Neural progenitor cell (in vitro differentiated cells): ENCODE results near the gene VAV3. TPM values are rescaled to one million over a fixed set of nuclear protein-coding genes. Genes with fewer than 3 reads are reported as not detected.

Experiments
- DNase-seq: peaks from one replicate; pipeline ENCODE4 v3.0.0-alpha.2; 2016; ENCODE audit warnings: low spot score
- H2AFZ ChIP-seq: fragments of 200-600 bp; sonication (generic); replicated peaks from 2 replicates; pipeline ENCODE4 v1.6.1; 2016; ENCODE audit warnings: antibody characterized with exemption
- H3F3A ChIP-seq: fragments of 200-600 bp; sonication (generic); 2 replicates; pipeline ENCODE4 v1.6.1; 2016; ENCODE audit warnings: antibody characterized with exemption, low read depth
- H3K27ac ChIP-seq: fragments of 200-600 bp; sonication (generic); 2 replicates; pipeline ENCODE4 v1.5.1; 2016; ENCODE audit warnings: mild to moderate bottlenecking
- H3K27me3 ChIP-seq: fragments of 200-600 bp; sonication (generic); 2 replicates; pipeline ENCODE4 v1.6.1; 2016; ENCODE audit warnings: mild to moderate bottlenecking, moderate library complexity
- H3K36me3 ChIP-seq: fragments of 200-600 bp; sonication (generic); 2 replicates; pipeline ENCODE4 v1.5.1; 2016
- H3K4me1 ChIP-seq: fragments of 200-600 bp; sonication (generic); 2 replicates; pipeline ENCODE4 v1.6.1; 2016; ENCODE audit warnings: mixed run types
- H3K4me2 ChIP-seq: fragments of 200-600 bp; sonication (generic); 2 replicates; pipeline ENCODE4 v1.6.1; 2016
- H3K4me3 ChIP-seq: fragments of 200-600 bp; sonication (generic); 2 replicates; pipeline ENCODE4 v1.5.1; 2016
- H3K79me2 ChIP-seq: fragments of 200-600 bp; sonication (generic); 2 replicates; pipeline ENCODE4 v1.6.1; 2016; ENCODE audit warnings: low read depth
- H3K9ac ChIP-seq: fragments of 200-600 bp; sonication (generic); 2 replicates; pipeline ENCODE4 v1.6.1; 2016
- H3K9me3 ChIP-seq: fragments of 200-600 bp; sonication (generic); 2 replicates; pipeline ENCODE4 v1.5.1; 2016; ENCODE audit warnings: low read depth
- H4K20me1 ChIP-seq: fragments of 200-600 bp; sonication (generic); 2 replicates; pipeline ENCODE4 v1.6.1; 2016; ENCODE audit warnings: low read depth
- H3K27ac Mint-ChIP-seq: 3 replicates; pipeline ENCODE4 v1.8.0; 2021; ENCODE audit warnings: mixed read lengths
- H3K27me3 Mint-ChIP-seq: 2 replicates; pipeline ENCODE4 v1.8.0; 2022; ENCODE audit warnings: low read depth, mild to moderate bottlenecking, inconsistent platforms, moderate library complexity, mixed read lengths; ENCODE audit not compliant: insufficient read depth
- H3K36me3 Mint-ChIP-seq: 3 replicates; pipeline ENCODE4 v1.8.0; 2021; ENCODE audit warnings: mixed read lengths
- H3K4me1 Mint-ChIP-seq: 3 replicates; pipeline ENCODE4 v1.8.0; 2021; ENCODE audit warnings: mixed read lengths
- H3K4me3 Mint-ChIP-seq: 3 replicates; pipeline ENCODE4 v1.8.0; 2021; ENCODE audit warnings: mild to moderate bottlenecking, moderate library complexity, mixed read lengths
- H3K9me3 Mint-ChIP-seq: 3 replicates; pipeline ENCODE4 v1.8.0; 2020; ENCODE audit warnings: mixed read lengths
- CTCF ChIP-seq: fragments of 200-600 bp; sonication (generic); IDR thresholded peaks from 2 replicates; pipeline ENCODE4 v1.5.1; 2017; ENCODE audit warnings: antibody characterized with exemption, mild to moderate bottlenecking
- EZH2 ChIP-seq: fragments of 200-600 bp; sonication (generic); IDR thresholded peaks from 2 replicates; pipeline ENCODE4 v1.6.1; 2017; ENCODE audit warnings: antibody characterized with exemption, mild to moderate bottlenecking, moderate library complexity
- EZH2phosphoT487 ChIP-seq: fragments of 200-600 bp; sonication (generic); IDR thresholded peaks from 2 replicates; pipeline ENCODE4 v1.6.1; 2017; ENCODE audit warnings: antibody characterized with exemption
- total RNA-seq: library from RNA; depleted of rRNA; stranded (reverse); fragments of >200 nt; gene quantifications from 2 replicates; pipeline ENCODE4 v1.2.3, GENCODE V29; 2015; ENCODE audit warnings: low replicate concordance

The VAV3 gene
- total RNA-seq, 1 donor from 2014 or later: 1.7 TPM

GRCh38 chr1:107879927-107880326 is 85.1 kb downstream of the VAV3 start:
- Histone ChIP-seq H3K36me3 (no peaks in the 10 kb centered on the region), H3K9ac (no peak overlapping the region), H2AFZ (no peak overlapping the region), H3K4me1 (peaks cover 10% of the 10 kb centered on the region), H3K4me2 (no peak overlapping the region), H3K9me3 (no peaks in the 10 kb centered on the region), H3F3A (no peaks in the 10 kb centered on the region), H3K27ac (no peak overlapping the region), H3K4me3 (no peak overlapping the region), H3K79me2 (no peaks in the 10 kb centered on the region), H4K20me1 (no peaks in the 10 kb centered on the region), H3K27me3 (no peaks in the 10 kb centered on the region)
- Mint-ChIP-seq H3K9me3 (no peaks in the 10 kb centered on the region), H3K4me3 (no peak overlapping the region), H3K27ac (no peak overlapping the region), H3K4me1 (no peaks in the 10 kb centered on the region), H3K27me3 (no peaks in the 10 kb centered on the region), H3K36me3 (no peaks in the 10 kb centered on the region)
- TF ChIP-seq EZH2phosphoT487 (no peak), EZH2 (no peak), CTCF (no peak)
- DNase-seq: no peak

GRCh38 chr1:107879346-107879745 is 85.6 kb downstream of the VAV3 start:
- H3K9me3 Mint-ChIP-seq: no peaks in the 10 kb centered on the region
- Histone ChIP-seq H3K27me3 (no peaks in the 10 kb centered on the region), H3K9ac (no peak overlapping the region), H3F3A (no peaks in the 10 kb centered on the region), H3K36me3 (no peaks in the 10 kb centered on the region), H3K9me3 (no peaks in the 10 kb centered on the region), H4K20me1 (no peaks in the 10 kb centered on the region), H2AFZ (no peak overlapping the region), H3K27ac (no peak overlapping the region), H3K4me3 (no peak overlapping the region), H3K4me2 (no peak overlapping the region), H3K4me1 (peaks cover 10% of the 10 kb centered on the region), H3K79me2 (no peaks in the 10 kb centered on the region)
- no peak for DNase-seq
- no peaks in the 10 kb centered on the region for H3K36me3 Mint-ChIP-seq
- H3K4me1 Mint-ChIP-seq: no peaks in the 10 kb centered on the region
- H3K27ac Mint-ChIP-seq: no peak overlapping the region
- no peak for TF ChIP-seq EZH2
- no peak for TF ChIP-seq EZH2phosphoT487
- TF ChIP-seq CTCF: no peak
- H3K4me3 Mint-ChIP-seq: no peak overlapping the region
- H3K27me3 Mint-ChIP-seq: no peaks in the 10 kb centered on the region

- H3K4me2 ChIP-seq: no peak overlapping the region
- no peak overlapping the region for H3K4me3 ChIP-seq
- no peaks in the 10 kb centered on the region for H3K36me3 ChIP-seq
- H3K9ac ChIP-seq: no peak overlapping the region
- H3K27ac Mint-ChIP-seq: no peak overlapping the region
- no peak overlapping the region for H2AFZ ChIP-seq
- no peaks in the 10 kb centered on the region for H3K4me1 Mint-ChIP-seq
- no peak for DNase-seq
- H3K27me3 Mint-ChIP-seq: no peaks in the 10 kb centered on the region
- TF ChIP-seq EZH2phosphoT487: no peak
- TF ChIP-seq CTCF: no peak
- TF ChIP-seq EZH2: no peak
- no peaks in the 10 kb centered on the region for H3K27me3 ChIP-seq
- H3F3A ChIP-seq: no peaks in the 10 kb centered on the region
- no peaks in the 10 kb centered on the region for H3K9me3 ChIP-seq
- peaks cover 4% of the 10 kb centered on the region for H3K4me1 ChIP-seq
- H3K9me3 Mint-ChIP-seq: no peaks in the 10 kb centered on the region
- H4K20me1 ChIP-seq: no peaks in the 10 kb centered on the region
- H3K79me2 ChIP-seq: no peaks in the 10 kb centered on the region
- no peak overlapping the region for H3K27ac ChIP-seq
- H3K36me3 Mint-ChIP-seq: no peaks in the 10 kb centered on the region
- H3K4me3 Mint-ChIP-seq: no peak overlapping the region
These were observed 87.2 kb downstream of the VAV3 start for GRCh38 chr1:107877745-107878144.

- no peaks in the 10 kb centered on the region for H3K27me3 Mint-ChIP-seq
- no peaks in the 10 kb centered on the region for H4K20me1 ChIP-seq
- H3K27ac Mint-ChIP-seq: no peak overlapping the region
- no peaks in the 10 kb centered on the region for H3K9me3 ChIP-seq
- H3K36me3 Mint-ChIP-seq: no peaks in the 10 kb centered on the region
- H3K79me2 ChIP-seq: no peaks in the 10 kb centered on the region
- H3K9me3 Mint-ChIP-seq: no peaks in the 10 kb centered on the region
- H3K4me1 Mint-ChIP-seq: no peaks in the 10 kb centered on the region
- H3K27me3 ChIP-seq: no peaks in the 10 kb centered on the region
- no peak overlapping the region for H3K4me3 Mint-ChIP-seq
- no peaks in the 10 kb centered on the region for H3K36me3 ChIP-seq
- TF ChIP-seq EZH2phosphoT487 (no peak), EZH2 (no peak), CTCF (no peak)
- H3K4me3 ChIP-seq: no peak overlapping the region
- H3F3A ChIP-seq: no peaks in the 10 kb centered on the region
- H3K4me1 ChIP-seq: peaks cover 4% of the 10 kb centered on the region
- no peak for DNase-seq
- H3K9ac ChIP-seq: no peak overlapping the region
- no peak overlapping the region for H3K4me2 ChIP-seq
- no peak overlapping the region for H2AFZ ChIP-seq
- no peak overlapping the region for H3K27ac ChIP-seq
These were observed 87.9 kb downstream of the VAV3 start for GRCh38 chr1:107877092-107877491.
